ENCODE results near the gene KCTD10. TPM values are rescaled to one million over a fixed set of nuclear protein-coding genes. Genes with fewer than 3 reads are reported as not detected.

KCTD10 gene
- polyA plus RNA-seq, 1 donor (not counting 4 experiments of a cell fraction or from before 2014, with no cell fraction given), result 107 TPM

GRCh38 chr12:109463756-109464155, 13.3 kb downstream of the KCTD10 start:
- peak overlapping the region; percentile 75 for H3K4me2 ChIP-seq (ENCODE audit: control insufficient read depth, extremely low read depth, insufficient read depth, low read depth, low read length)
- peaks cover 29% of the 10 kb centered on the region for H4K20me1 ChIP-seq (ENCODE audit: control insufficient read depth, extremely low read depth, insufficient read depth, low read length)
- H3K36me3 ChIP-seq (ENCODE audit: control insufficient read depth in 2 of 2, extremely low read depth in 1 of 2, insufficient read depth in 2 of 2, low read length in 2 of 2), result peaks cover 29 to 33% of the 10 kb centered on the region in 2 experiments
- no peak overlapping the region for H2AFZ ChIP-seq (ENCODE audit: control insufficient read depth, low read length)
- no peak overlapping the region for H3K9ac ChIP-seq (ENCODE audit: control insufficient read depth, extremely low read depth, insufficient read depth, low read length)
- no peak overlapping the region for H3K4me3 ChIP-seq (ENCODE audit: control insufficient read depth in 2 of 3, extremely low read depth in 1 of 3, insufficient read depth in 2 of 3, low read depth in 1 of 3, low read length in 3 of 3)
- H3K4me1 ChIP-seq (ENCODE audit: control insufficient read depth, extremely low read depth, insufficient read depth, low read length), result peaks cover 36% of the 10 kb centered on the region
- no peaks in the 10 kb centered on the region for H3K9me3 ChIP-seq (ENCODE audit: control insufficient read depth, low read depth, low read length)
- peaks cover 9% of the 10 kb centered on the region for H3K9me1 ChIP-seq (ENCODE audit: control insufficient read depth, extremely low read depth, insufficient read depth, low read length)
- FAIRE-seq (no peak), DNase-seq (ENCODE audit: low read depth, low spot score) (no peak)
- peak overlapping the region; percentile 40 for H3K27ac ChIP-seq (ENCODE audit: control insufficient read depth, insufficient read depth, low read length)
- H3K79me2 ChIP-seq (ENCODE audit: control insufficient read depth, insufficient read depth, low read length), result peaks cover 87% of the 10 kb centered on the region
- dilution Hi-C loops (cut with MboI; ENCODE audit: extremely low pct_ligation_motif_present, low sequenced_read_pairs), result no loop called here
- no peak for TF ChIP-seq CTCF (optimal IDR thresholded peaks at IDR 0.05 in 1 of 3, IDR thresholded peaks at IDR 0.05 in 1 of 3, conservative IDR thresholded peaks at IDR 0.05 in 1 of 3; ENCODE audit: extremely low read depth in 1 of 3, insufficient read depth in 2 of 3, low read length in 3 of 3)
- TF ChIP-seq EZH2 (IDR thresholded peaks at IDR 0.05; ENCODE audit: low read length), result no peak
- no peaks in the 10 kb centered on the region for H3K27me3 ChIP-seq (ENCODE audit: control insufficient read depth, extremely low read depth, insufficient read depth, low read length)

GRCh38 chr12:109462868-109463692, 14.0 kb downstream of the KCTD10 start:
- Histone ChIP-seq H3K27me3 (ENCODE audit: control insufficient read depth, extremely low read depth, insufficient read depth, low read length) (no peaks in the 10 kb centered on the region), H3K4me1 (ENCODE audit: control insufficient read depth, extremely low read depth, insufficient read depth, low read length) (peaks cover 36% of the 10 kb centered on the region), H3K27ac (ENCODE audit: control insufficient read depth, insufficient read depth, low read length) (peak overlapping the region; percentile 40), H3K4me2 (ENCODE audit: control insufficient read depth, extremely low read depth, insufficient read depth, low read depth, low read length) (peak overlapping the region; percentile 75), H3K36me3 (ENCODE audit: control insufficient read depth in 2 of 2, extremely low read depth in 1 of 2, insufficient read depth in 2 of 2, low read length in 2 of 2) (peaks cover 31 to 36% of the 10 kb centered on the region in 2 experiments), H2AFZ (ENCODE audit: control insufficient read depth, low read length) (no peak overlapping the region), H3K9me1 (ENCODE audit: control insufficient read depth, extremely low read depth, insufficient read depth, low read length) (peaks cover 9% of the 10 kb centered on the region), H3K4me3 (ENCODE audit: control insufficient read depth in 2 of 3, extremely low read depth in 1 of 3, insufficient read depth in 2 of 3, low read depth in 1 of 3, low read length in 3 of 3) (peak overlapping the region in 2 of 3 experiments; percentile 17 to 35), H4K20me1 (ENCODE audit: control insufficient read depth, extremely low read depth, insufficient read depth, low read length) (peaks cover 33% of the 10 kb centered on the region), H3K9ac (ENCODE audit: control insufficient read depth, extremely low read depth, insufficient read depth, low read length) (peak overlapping the region; percentile 42), H3K79me2 (ENCODE audit: control insufficient read depth, insufficient read depth, low read length) (peaks cover 89% of the 10 kb centered on the region), H3K9me3 (ENCODE audit: control insufficient read depth, low read depth, low read length) (no peaks in the 10 kb centered on the region)
- dilution Hi-C loops (cut with MboI; ENCODE audit: extremely low pct_ligation_motif_present, low sequenced_read_pairs), result no loop called here
- DNase-seq (ENCODE audit: low read depth, low spot score) (no peak), FAIRE-seq (peak; percentile 94)
- TF ChIP-seq EZH2 (IDR thresholded peaks at IDR 0.05; ENCODE audit: low read length) (no peak), CTCF (optimal IDR thresholded peaks at IDR 0.05 in 1 of 3, IDR thresholded peaks at IDR 0.05 in 1 of 3, conservative IDR thresholded peaks at IDR 0.05 in 1 of 3; ENCODE audit: extremely low read depth in 1 of 3, insufficient read depth in 2 of 3, low read length in 3 of 3) (no peak)
